GM20000 (cell line): ENCODE data around the gene EPB42.

Experiments
- DNase-seq: peaks from one replicate; pipeline ENCODE4 v3.0.0; 2012; ENCODE audit warnings: low spot score
- CTCF ChIP-seq: IDR thresholded peaks from 2 replicates; pipeline ENCODE4 v1.5.1; 2012; ENCODE audit warnings: mild to moderate bottlenecking, control low read depth; ENCODE audit errors: extremely low read depth, missing control alignments

EPB42 gene

DNA sequence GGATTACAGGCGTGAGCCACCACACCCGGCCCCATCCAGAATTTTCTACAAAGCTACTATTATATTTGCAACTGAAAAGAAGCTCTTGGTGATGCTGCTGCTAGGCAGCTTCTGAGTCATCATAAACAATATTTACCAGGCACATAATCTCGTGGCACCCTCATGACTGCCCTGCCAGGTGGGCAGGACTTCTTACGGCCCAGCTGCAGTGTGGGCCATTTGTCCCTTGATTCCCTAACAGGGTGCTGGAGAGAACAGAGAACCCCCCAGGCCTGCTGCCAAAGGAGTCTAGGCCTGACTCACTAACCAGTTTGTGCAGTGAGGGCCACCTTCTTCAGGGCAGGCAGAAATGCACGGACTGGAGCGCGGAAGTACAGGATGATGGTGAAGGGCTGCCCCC lies 4.9 kb downstream of the EPB42 start:
- no peak for TF ChIP-seq CTCF
- no peak for DNase-seq

DNA sequence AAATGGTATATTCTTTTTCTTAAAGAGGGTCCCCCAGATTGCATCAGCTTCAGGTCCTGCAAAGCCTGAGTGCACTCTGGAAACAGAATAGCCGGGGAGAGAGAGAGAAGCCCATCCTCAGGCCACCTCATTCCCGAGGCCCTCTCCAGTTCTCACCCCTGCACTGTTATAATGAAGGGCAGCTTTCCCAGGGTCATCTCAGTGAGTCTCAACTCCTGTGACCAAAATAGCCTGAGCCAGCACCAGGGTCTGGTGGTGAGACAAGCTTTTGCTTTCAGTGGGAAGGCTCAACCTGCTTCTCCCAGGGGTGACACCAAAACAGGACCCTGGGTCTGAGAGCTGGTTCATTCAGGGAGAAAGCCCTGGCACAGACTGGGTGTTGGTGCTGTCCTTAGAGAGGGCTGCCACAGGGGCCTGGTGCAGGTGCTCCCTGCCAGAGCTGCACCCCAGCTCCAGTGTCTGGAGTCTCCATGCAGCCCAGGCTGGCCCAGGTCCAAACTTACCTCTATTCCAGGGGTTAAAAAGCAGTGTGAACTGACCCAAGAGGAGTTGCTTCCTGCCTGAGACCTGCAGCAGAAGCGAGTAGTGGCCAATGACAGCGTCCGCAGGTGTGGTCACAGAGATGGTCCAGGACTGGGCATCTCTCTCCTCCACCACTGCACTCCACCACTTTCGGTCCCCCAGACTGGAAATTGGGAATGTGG lies 6.1 kb downstream of the EPB42 start:
- no peak for TF ChIP-seq CTCF
- no peak for DNase-seq

DNA sequence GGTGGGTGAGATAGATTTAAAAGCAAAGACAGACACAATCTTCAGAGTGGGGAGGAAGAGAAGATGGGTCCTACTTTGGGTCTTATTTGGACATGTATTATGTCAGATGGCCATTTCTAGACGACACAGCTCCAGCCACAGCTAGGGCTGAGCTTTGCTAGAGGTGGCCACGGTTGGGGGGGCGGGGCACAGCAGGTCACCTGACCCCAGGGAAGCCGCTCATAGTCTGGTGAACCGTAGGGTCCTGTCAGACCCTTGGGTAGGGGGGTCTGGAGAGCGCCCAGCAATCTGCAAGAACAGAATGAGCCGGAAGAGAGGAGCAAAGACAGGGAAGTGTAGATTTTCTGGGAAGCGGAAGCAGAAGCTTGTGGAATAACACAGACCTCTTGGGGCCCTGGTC lies 6.6 kb downstream of the EPB42 start:
- TF ChIP-seq CTCF = no peak
- no peak for DNase-seq

DNA sequence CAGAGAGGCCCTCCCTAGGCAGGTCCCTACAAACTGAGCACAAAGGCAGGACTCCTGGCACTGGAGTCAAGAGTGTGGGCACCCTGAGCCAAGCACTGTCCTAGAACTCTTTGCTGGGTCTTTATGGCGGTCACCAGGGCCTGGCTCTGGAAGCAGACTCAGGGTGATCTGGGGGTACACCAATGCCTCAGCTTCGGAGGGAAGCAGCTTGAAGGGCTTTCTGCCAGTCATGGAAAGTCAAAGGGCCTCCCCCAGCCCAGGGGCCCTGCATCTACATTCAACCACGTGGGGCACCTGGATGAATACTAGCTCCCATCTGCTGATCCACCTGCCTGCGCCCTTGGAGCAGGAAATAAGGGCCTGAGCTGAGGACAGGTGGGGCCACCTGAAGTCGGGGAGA lies 7.4 kb downstream of the EPB42 start:
- no peak for TF ChIP-seq CTCF
- no peak for DNase-seq

DNA sequence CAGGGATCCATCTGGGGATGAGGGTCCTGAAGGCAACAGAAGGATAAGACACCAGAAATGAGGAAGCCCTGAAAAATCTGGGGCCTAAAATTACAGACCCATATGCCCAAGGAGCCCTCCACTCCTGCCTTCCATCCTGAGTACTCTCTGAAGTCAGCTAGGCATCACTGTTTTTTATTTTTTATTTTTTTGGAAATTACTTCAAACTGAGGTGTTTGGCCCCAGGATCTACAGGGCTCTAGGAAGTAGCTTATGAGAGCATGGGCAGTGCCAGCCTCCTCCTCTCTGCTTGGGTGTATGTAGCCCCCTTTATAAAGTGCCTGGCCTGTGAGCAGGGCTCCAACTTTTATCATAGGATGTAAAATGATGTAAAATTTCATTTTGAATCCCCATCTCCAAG lies 7.9 kb downstream of the EPB42 start:
- TF ChIP-seq CTCF = no peak
- DNase-seq = no peak

GRCh38 chr15:43212299-43212698 lies 8.5 kb downstream of the EPB42 start:
- TF ChIP-seq CTCF = no peak
- DNase-seq = no peak

DNA sequence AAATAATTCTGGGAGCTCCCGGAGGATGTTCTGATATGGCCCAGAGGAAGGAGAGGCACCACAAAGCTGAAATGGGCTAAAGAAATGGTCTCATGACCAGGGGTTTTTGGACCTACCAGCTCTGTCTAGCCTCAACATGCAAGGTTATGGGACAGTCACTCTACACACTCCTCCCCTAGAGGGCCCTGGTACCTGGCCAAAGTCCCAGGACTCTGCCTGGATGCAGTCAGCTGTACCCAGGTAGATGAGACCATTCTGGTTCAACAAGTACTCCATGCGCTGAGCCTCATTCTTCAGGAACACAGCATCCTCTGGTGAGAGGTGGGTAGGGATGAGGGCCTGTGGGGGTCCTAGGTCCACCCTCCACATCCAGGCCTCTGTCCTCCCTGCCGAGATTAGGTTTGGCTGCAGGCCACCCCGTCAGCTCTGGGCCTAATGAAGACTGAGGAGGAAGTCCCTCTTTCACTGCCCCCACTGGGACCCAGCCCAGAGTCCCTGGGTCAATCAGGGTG lies 9.5 kb downstream of the EPB42 start:
- TF ChIP-seq CTCF = no peak
- DNase-seq = no peak
